ENCODE measurements around the gene CNTNAP2.
"Not testable (repeated sequence)": the region's sequence is repeated elsewhere in the genome, so short reads cannot be mapped to it uniquely, and the experiment has no call there.

GRCh38 chr7:146247991-146248390 lies 131.4 kb downstream of the CNTNAP2 start:
- TF ChIP-seq POLR2AphosphoS5 (IDR thresholded peaks at IDR 0.05; ENCODE audit: insufficient read depth in 1 of 2, low read depth in 1 of 2); CTCF (IDR thresholded peaks at IDR 0.05); POLR2A (IDR thresholded peaks at IDR 0.05): not testable (repeated sequence)
